GM13976 (cell line): ENCODE measurements around the gene RAD54L2.

ENCODE experiments used
- DNase-seq: peaks from one replicate; pipeline ENCODE4 v3.0.0; 2012; ENCODE audit warnings: low spot score
- in situ Hi-C: fragments of 300-500 bp; cut with MboI; formaldehyde crosslinking; loops from one replicate; pipeline ENCODE4 v1.12.0; 2022; ENCODE audit warnings: low sequenced_read_pairs, mixed read lengths, inconsistent platforms; ENCODE audit not compliant: unreplicated experiment
- TF ChIP-seq, protein P1 (sequence below): IDR thresholded peaks from 2 replicates; pipeline ENCODE4 v1.5.1; 2012; ENCODE audit warnings: borderline replicate concordance, mild to moderate bottlenecking; ENCODE audit not compliant: insufficient read depth; ENCODE audit errors: extremely low read depth, missing control alignments, control extremely low read depth

The RAD54L2 gene, protein sequence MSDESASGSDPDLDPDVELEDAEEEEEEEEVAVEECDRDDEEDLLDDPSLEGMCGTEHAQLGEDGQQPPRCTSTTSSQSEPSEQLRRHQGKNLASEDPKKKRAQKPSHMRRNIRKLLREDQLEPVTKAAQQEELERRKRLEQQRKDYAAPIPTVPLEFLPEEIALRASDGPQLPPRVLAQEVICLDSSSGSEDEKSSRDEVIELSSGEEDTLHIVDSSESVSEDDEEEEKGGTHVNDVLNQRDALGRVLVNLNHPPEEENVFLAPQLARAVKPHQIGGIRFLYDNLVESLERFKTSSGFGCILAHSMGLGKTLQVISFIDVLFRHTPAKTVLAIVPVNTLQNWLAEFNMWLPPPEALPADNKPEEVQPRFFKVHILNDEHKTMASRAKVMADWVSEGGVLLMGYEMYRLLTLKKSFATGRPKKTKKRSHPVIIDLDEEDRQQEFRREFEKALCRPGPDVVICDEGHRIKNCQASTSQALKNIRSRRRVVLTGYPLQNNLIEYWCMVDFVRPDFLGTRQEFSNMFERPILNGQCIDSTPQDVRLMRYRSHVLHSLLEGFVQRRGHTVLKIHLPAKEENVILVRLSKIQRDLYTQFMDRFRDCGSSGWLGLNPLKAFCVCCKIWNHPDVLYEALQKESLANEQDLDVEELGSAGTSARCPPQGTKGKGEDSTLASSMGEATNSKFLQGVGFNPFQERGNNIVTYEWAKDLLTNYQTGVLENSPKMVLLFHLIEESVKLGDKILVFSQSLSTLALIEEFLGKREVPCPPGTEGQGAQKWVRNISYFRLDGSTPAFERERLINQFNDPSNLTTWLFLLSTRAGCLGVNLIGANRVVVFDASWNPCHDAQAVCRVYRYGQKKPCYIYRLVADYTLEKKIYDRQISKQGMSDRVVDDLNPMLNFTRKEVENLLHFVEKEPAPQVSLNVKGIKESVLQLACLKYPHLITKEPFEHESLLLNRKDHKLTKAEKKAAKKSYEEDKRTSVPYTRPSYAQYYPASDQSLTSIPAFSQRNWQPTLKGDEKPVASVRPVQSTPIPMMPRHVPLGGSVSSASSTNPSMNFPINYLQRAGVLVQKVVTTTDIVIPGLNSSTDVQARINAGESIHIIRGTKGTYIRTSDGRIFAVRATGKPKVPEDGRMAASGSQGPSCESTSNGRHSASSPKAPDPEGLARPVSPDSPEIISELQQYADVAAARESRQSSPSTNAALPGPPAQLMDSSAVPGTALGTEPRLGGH (N-terminal part only)

DNA sequence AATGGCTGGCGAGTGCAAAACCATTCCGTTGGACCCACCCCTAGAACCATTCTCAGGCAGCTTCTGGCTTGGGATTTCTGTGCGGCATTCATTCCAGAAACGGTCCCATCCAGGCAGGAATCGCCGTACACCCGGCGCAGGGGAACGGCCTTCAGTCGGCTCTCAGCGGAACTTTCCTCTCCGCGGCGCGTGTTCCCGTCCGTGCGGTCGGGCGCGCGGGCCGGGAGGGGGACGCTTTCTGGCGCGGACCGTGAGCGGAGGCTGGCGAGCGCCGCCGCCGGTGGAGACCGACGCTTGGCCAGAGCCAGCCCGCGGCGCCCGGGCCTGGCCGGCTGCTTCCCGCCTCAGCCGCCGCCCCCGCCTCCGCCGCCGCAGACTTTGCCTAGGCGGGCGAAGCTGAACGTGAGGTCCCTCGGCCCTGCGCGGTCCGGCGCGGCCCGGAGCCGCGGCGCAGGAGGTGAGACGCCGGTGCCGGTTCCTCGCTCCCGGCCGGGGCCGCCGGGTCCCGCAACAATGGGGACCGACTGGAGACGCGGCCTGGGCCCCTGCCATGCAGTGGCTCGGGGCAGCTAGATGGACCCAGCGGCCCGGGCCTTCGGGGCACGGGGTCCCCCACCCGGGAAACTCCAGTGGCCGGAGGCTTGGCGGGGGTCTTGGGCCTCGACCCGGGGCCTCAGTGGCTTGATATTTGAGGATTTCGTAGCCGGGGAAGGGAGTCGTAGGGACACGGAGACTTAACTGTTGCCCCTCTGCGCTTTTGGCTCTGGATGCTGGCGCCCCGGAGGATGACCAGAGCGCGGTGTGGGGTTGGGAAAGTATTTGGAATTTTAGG is at the start of gene RAD54L2:
Gene RAD54L2 (plus strand): TSS at position 261 of the 832 bp plus-strand sequence. CDS start 51,702 bp downstream, outside the sequence.
- in situ Hi-C loops, result no loop called here
- peak; percentile 93 for DNase-seq
- TF ChIP-seq, protein P1, sequence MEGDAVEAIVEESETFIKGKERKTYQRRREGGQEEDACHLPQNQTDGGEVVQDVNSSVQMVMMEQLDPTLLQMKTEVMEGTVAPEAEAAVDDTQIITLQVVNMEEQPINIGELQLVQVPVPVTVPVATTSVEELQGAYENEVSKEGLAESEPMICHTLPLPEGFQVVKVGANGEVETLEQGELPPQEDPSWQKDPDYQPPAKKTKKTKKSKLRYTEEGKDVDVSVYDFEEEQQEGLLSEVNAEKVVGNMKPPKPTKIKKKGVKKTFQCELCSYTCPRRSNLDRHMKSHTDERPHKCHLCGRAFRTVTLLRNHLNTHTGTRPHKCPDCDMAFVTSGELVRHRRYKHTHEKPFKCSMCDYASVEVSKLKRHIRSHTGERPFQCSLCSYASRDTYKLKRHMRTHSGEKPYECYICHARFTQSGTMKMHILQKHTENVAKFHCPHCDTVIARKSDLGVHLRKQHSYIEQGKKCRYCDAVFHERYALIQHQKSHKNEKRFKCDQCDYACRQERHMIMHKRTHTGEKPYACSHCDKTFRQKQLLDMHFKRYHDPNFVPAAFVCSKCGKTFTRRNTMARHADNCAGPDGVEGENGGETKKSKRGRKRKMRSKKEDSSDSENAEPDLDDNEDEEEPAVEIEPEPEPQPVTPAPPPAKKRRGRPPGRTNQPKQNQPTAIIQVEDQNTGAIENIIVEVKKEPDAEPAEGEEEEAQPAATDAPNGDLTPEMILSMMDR, result peak; percentile 23

DNA sequence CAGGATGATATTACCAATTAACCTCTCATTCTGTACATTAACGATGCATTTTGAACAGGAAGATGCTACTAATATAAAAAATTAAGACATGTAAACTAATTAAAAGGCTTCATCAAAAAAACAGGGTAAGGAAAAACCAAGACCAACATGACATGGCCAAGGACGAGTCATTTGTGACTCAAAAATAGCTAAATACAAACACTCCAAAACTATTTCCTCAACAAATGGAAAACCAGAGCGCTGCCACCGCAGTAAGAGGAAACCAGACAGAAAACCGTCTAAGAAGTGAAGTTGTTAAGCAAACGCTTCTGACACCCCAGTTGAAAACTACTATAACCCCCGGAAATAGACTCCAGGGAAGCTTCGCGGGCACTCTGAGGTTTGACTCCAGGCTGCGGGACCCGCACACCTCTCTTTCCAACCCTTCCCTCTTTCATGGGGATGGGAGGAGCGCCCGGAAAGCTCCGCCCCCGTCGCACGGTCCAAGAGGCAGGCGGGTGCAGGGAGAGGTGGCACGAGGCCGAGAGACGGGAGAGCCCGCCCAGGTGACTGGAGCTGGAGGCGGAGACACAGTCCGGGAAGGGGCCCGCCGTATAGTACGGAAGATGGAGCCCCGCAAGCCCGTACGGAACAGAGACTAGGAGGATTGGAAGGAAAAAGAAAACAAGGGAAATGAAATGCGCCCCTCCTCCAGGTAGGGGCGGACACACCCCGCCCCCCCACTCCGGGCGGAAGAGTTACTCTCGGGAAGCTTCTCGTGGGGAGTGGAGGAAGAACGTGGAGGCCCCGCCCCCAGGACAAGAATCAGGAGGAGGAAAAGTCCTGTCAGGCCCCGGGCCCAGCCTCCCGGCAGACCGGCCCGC is 39.4 kb upstream of the RAD54L2 start:
- DNase-seq, result peak; percentile 91
- TF ChIP-seq, protein P1, result no peak
- in situ Hi-C loops, result no loop called here

DNA sequence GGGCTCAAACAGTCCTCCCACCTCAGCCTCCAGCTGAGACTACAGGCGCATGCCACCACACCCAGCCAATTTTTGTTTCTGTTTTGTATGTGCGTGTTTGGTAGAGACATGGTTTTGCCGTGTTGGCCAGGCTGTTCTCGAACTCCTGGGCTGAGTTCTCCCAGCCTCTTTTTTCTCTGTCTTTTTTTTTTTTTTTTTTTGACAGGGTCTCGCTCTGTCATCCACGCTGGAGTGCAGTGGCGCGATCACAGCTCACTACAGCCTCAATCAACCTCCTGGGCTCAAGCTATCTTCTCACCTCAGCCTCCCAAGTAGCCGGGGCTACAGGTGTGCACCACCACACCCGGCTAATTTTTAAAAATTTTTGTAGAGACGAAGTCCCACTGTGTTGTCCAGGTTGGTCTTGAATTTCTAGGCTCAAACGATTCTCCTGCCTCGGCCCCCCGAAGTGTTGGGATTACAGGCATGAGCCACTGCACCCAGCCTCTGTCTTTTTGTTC is 37.8 kb upstream of the RAD54L2 start:
- in situ Hi-C loops, result loop anchor here (5.0 kb wide), 1 partner anchor 182 kb away; no protein-coding TSS in a partner anchor
- TF ChIP-seq, protein P1, result no peak
- no peak for DNase-seq

DNA sequence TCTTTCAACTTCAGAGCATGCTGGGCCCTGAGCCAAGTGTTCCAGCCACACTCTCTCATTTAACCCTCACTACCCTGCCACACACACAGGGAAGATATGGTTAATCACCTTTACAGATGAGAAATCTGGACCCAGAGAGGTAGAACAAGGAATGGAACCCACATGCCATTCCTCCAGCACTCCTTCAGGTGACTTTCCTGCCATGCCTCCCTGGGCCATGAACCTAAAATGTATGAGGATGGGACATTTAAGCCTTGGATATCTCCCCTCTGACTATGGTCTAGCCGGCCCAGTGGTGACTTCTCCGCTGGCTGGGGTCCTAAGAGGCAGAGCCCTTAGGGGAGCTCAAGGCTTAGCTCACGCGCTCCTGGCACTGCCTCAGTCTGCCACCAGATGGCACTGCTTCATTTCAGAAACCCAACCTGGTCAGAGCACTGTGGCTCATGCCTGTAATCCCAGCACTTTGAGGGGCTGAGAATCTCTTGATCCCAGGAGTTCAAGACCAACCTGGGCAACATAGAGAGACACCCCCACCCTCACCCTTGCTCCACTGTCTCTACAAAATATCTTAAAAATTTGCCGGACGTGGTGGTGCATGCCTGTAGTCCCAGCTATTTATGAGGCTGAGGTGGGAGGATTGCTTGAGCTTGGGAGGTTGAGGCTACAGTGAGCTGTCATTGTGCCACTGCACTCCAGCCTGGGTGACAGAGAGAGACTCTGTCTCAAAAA is 36.5 kb upstream of the RAD54L2 start:
- DNase-seq, result peak; percentile 69
- in situ Hi-C loops, result loop anchor here (5.0 kb wide), 1 partner anchor 180 kb away; no protein-coding TSS in a partner anchor
- TF ChIP-seq, protein P1, result peak; percentile 96

DNA sequence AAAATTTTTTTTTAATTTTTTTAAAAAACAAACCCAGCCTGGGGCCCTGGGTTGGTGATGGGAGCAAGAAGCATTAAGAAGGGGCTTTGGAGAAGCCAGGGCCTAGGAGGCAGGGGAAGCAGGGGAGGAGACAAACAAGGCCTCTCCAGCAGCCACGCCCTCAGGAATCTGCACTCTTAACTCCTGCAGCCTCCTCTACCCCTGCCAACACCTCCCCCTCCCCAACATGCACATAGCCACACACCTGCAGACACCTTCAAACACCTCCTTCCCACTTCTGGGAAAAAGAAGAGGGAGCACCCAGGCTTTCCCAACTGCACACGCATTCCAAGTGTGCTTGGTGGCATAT is 36.0 kb upstream of the RAD54L2 start:
- in situ Hi-C loops, result loop anchor here (5.0 kb wide), 1 partner anchor 180 kb away; no protein-coding TSS in a partner anchor
- TF ChIP-seq, protein P1, result no peak
- no peak for DNase-seq
